ENCODE data around the gene DLG2.

- TF ChIP-seq, protein P1, sequence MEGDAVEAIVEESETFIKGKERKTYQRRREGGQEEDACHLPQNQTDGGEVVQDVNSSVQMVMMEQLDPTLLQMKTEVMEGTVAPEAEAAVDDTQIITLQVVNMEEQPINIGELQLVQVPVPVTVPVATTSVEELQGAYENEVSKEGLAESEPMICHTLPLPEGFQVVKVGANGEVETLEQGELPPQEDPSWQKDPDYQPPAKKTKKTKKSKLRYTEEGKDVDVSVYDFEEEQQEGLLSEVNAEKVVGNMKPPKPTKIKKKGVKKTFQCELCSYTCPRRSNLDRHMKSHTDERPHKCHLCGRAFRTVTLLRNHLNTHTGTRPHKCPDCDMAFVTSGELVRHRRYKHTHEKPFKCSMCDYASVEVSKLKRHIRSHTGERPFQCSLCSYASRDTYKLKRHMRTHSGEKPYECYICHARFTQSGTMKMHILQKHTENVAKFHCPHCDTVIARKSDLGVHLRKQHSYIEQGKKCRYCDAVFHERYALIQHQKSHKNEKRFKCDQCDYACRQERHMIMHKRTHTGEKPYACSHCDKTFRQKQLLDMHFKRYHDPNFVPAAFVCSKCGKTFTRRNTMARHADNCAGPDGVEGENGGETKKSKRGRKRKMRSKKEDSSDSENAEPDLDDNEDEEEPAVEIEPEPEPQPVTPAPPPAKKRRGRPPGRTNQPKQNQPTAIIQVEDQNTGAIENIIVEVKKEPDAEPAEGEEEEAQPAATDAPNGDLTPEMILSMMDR (IDR thresholded peaks at IDR 0.05; ENCODE audit: low read depth, low read length) = no peak
- no peak for TF ChIP-seq EZH2phosphoT487 (IDR thresholded peaks at IDR 0.05; ENCODE audit: low read depth)
Measured at GRCh38 chr11:85485902-85486301, 141.2 kb downstream of the DLG2 start.
